Sigmoid colon (tissue), 7 donors: ENCODE data around the gene TRAF5. TPM values are rescaled to one million over a fixed set of nuclear protein-coding genes. Genes with fewer than 3 reads are reported as not detected.
A peak's percentile ranks its signal among the peaks of the same experiment; 100 is the strongest.
"Not testable (repeated sequence)": the region's sequence is repeated elsewhere in the genome, so short reads cannot be mapped to it uniquely, and the experiment has no call there.

Source experiments
- DNase-seq: peaks from one replicate; pipeline ENCODE4 v3.0.0-alpha.2; 2019
- H3K27ac ChIP-seq, 4 donors: fragments of 200-600 bp; sonication (generic); one replicate each; pipeline ENCODE4 v1.5.1; 2016 to 2019; ENCODE audit warnings: mild to moderate bottlenecking in 1 of 4
- H3K27me3 ChIP-seq, 3 donors: fragments of 200-600 bp; sonication (generic); one replicate each; pipeline ENCODE4 v1.5.1; 2019; ENCODE audit warnings: mild to moderate bottlenecking in 1 of 3
- H3K36me3 ChIP-seq, 4 donors: fragments of 200-600 bp; sonication (generic); one replicate each; pipeline ENCODE4 v1.5.1; 2016 to 2019
- H3K4me1 ChIP-seq, 4 donors: fragments of 200-600 bp; sonication (generic); one replicate each; pipeline ENCODE4 v1.5.1; 2017 to 2019
- H3K4me3 ChIP-seq, 4 donors: fragments of 200-600 bp; sonication (generic); one replicate each; pipeline ENCODE4 v1.5.1; 2017 to 2019; ENCODE audit warnings: mild to moderate bottlenecking in 2 of 4, moderate library complexity in 1 of 4
- H3K9me3 ChIP-seq, 4 donors: fragments of 200-600 bp in 3 of 4; sonication (generic) in 3 of 4; one replicate each; pipeline versions ENCODE4 v1.5.1 to v1.6.1; 2013 to 2019
- EP300 ChIP-seq, 4 donors: sonication (generic); formaldehyde crosslinking; IDR thresholded peaks; one replicate each; pipeline ENCODE4 v1.6.1; 2017; ENCODE audit warnings: antibody characterized with exemption in 4 of 4
- POLR2A ChIP-seq, 2 donors: fragments of 450-650 bp; IDR thresholded peaks; one replicate each; pipeline ENCODE4 v1.6.1; 2016; ENCODE audit warnings: antibody characterized with exemption in 2 of 2, mild to moderate bottlenecking in 2 of 2, moderate library complexity in 2 of 2
- POLR2AphosphoS5 ChIP-seq, 4 donors: sonication (generic); formaldehyde crosslinking; IDR thresholded peaks; one replicate each; pipeline ENCODE4 v1.6.1; 2017; ENCODE audit warnings: antibody characterized with exemption in 4 of 4
- WGBS, 2 donors: extraction: QIAGEN DNeasy Blood & Tissue Kit; methylation state at CpG; one replicate each; pipeline ENCODE4 v1.1.7; 2013; 5-methylcytosine and 5-hydroxymethylcytosine counted together
- intact Hi-C: fragments of 100-400 bp; cut with DNase I; formaldehyde crosslinking; loops from one replicate; pipeline ENCODE4 v1.15.1; 2023
- polyA plus RNA-seq, 3 donors: library from polyadenylated mRNA; stranded (reverse); fragments of 200-250 nt; gene quantifications; one replicate each; pipeline ENCODE4 v1.2.3, GENCODE V29; 2013
- total RNA-seq, 4 donors: library from RNA; depleted of rRNA; stranded (reverse); fragments of >200 nt; gene quantifications; one replicate each; pipeline ENCODE4 v1.1.0, GENCODE V29; 2016
- TF ChIP-seq, protein P1 (sequence below), 4 experiments: fragments of 450-650 bp in 3 of 4; fragments of 200-600 bp in 1 of 4; IDR thresholded peaks; one replicate each; pipeline ENCODE4 v1.5.1; 2016 to 2019; ENCODE audit warnings: antibody characterized with exemption in 4 of 4, mild to moderate bottlenecking in 3 of 4, moderate library complexity in 2 of 4
- donor health status: healthy with polysubstance abuse.
- donor health status: Bipolar disorder and iron deficiency.
- donor health status: healthy.

The TRAF5 gene
- total and polyA plus RNA-seq, 7 donors, result 2.4 to 55.9 (median 20.8) TPM

DNA sequence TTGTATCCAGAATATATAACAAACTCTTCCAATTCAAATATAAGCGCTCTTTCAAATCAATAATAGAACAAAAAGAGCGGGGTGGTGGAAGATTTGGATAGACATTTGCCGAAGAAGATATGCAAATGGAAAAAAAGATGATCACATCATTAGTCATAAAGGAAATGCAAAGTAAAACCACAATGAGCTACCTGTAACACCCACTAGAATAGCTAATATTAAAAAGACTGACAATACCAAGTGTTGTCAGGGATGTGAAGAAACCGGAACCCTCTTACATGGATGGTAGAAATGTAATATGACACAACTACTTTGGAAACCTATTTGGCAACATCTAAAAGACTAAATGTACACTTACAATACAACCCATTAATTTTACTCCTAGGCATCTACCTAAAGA, 5.7 kb upstream of the TRAF5 start:
- intact Hi-C loops, result loop anchor here (10.0 kb wide), 2 partner anchors 154 to 334 kb away; no protein-coding TSS in a partner anchor
- H3K4me1 ChIP-seq, result peaks cover 0 to 4% (median under 1%) of the 10 kb centered on the region in 4 donors
- DNase-seq, result no peak
- peaks cover 0 to 15% (median 0%) of the 10 kb centered on the region in 4 donors for H3K36me3 ChIP-seq
- no peak overlapping the region for H3K4me3 ChIP-seq
- TF ChIP-seq POLR2A (IDR thresholded peaks at IDR 0.05) (no peak), EP300 (IDR thresholded peaks at IDR 0.05) (no peak), POLR2AphosphoS5 (IDR thresholded peaks at IDR 0.05) (no peak)
- TF ChIP-seq, protein P1, sequence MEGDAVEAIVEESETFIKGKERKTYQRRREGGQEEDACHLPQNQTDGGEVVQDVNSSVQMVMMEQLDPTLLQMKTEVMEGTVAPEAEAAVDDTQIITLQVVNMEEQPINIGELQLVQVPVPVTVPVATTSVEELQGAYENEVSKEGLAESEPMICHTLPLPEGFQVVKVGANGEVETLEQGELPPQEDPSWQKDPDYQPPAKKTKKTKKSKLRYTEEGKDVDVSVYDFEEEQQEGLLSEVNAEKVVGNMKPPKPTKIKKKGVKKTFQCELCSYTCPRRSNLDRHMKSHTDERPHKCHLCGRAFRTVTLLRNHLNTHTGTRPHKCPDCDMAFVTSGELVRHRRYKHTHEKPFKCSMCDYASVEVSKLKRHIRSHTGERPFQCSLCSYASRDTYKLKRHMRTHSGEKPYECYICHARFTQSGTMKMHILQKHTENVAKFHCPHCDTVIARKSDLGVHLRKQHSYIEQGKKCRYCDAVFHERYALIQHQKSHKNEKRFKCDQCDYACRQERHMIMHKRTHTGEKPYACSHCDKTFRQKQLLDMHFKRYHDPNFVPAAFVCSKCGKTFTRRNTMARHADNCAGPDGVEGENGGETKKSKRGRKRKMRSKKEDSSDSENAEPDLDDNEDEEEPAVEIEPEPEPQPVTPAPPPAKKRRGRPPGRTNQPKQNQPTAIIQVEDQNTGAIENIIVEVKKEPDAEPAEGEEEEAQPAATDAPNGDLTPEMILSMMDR (IDR thresholded peaks at IDR 0.05), result no peak
- WGBS, 2 donors, result 82 to 84% methylated on average over 4 of the region's 4 CpGs
- H3K27me3 ChIP-seq, result no peaks in the 10 kb centered on the region
- no peak overlapping the region for H3K27ac ChIP-seq
- no peaks in the 10 kb centered on the region for H3K9me3 ChIP-seq

- H3K27ac ChIP-seq, H3K4me3 ChIP-seq, H3K4me1 ChIP-seq, H3K27me3 ChIP-seq, DNase-seq, H3K9me3 ChIP-seq, H3K36me3 ChIP-seq: not testable (repeated sequence)
- 92 to 94% methylated on average over 7 of the region's 7 CpGs for WGBS, 2 donors
- intact Hi-C loops, result loop anchor here (10.0 kb wide), 2 partner anchors 153 to 333 kb away; no protein-coding TSS in a partner anchor
Measured at GRCh38 chr1:211321646-211322045, 5.0 kb upstream of the TRAF5 start.

- no peak for DNase-seq
- WGBS, 2 donors, result 22 to 25% methylated on average over 9 of the region's 9 CpGs
- no peak overlapping the region for H3K4me3 ChIP-seq
- H3K9me3 ChIP-seq, result no peaks in the 10 kb centered on the region
- TF ChIP-seq POLR2AphosphoS5 (IDR thresholded peaks at IDR 0.05) (no peak), POLR2A (IDR thresholded peaks at IDR 0.05) (no peak), EP300 (IDR thresholded peaks at IDR 0.05) (no peak)
- TF ChIP-seq, protein P1 (IDR thresholded peaks at IDR 0.05), result peak; percentile 35 to 68 (median 64)
- H3K4me1 ChIP-seq, result peaks cover 0 to 18% (median 13%) of the 10 kb centered on the region in 4 donors
- no peak overlapping the region for H3K27ac ChIP-seq
- no peaks in the 10 kb centered on the region for H3K27me3 ChIP-seq
- H3K36me3 ChIP-seq, result no peaks in the 10 kb centered on the region
- intact Hi-C loops, result loop anchor here (10.0 kb wide), 2 partner anchors 151 to 331 kb away; no protein-coding TSS in a partner anchor
Measured at GRCh38 chr1:211323156-211324063, 3.2 kb upstream of the TRAF5 start.

DNA sequence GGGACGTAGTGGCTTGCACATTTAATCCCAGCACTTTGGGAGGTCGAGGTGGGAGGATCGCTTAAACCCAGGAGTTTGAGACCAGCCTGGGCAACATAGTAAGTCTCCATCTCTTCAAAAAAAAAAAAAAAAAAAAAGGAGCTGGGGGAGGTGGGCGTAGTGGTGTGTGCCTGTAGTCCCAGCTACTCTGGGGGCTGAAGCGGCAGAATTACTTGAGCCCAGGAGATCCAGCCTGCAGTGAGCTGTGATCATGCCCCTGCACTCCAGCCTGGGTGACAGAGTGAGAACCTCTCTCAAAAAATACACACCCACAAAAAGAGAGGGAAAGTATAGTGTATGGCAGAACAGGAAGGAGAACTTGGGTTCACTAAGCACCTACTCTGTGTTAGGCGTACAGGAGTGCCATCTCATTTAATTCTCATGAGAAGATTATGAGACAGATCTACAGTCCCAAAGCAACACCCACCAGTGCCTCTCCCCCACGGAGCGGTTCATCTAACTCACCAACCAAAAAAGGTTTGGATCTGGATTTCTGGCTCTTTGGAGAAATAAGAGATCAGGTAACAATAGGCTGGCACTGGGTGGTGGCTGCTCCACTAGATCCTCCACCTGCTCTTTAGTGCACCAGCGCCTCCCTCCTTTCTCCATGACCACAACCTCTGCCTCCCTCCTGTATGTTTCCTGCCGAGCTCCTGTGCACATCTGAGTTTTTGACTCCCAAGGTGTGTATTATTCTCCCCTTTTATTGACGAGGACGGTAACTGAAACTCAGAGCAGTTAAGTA, 1.4 kb upstream of the TRAF5 start:
- Histone ChIP-seq H3K4me3 (no peak overlapping the region), H3K9me3 (no peaks in the 10 kb centered on the region), H3K4me1 (peaks cover 0 to 36% (median 30%) of the 10 kb centered on the region in 4 donors), H3K36me3 (no peaks in the 10 kb centered on the region), H3K27ac (no peak overlapping the region), H3K27me3 (no peaks in the 10 kb centered on the region)
- TF ChIP-seq POLR2A (IDR thresholded peaks at IDR 0.05) (no peak), POLR2AphosphoS5 (IDR thresholded peaks at IDR 0.05) (no peak), EP300 (IDR thresholded peaks at IDR 0.05) (no peak)
- TF ChIP-seq, protein P1 (IDR thresholded peaks at IDR 0.05), result no peak
- DNase-seq, result no peak
- intact Hi-C loops, result loop anchor here (5.0 to 10.0 kb wide), 6 partner anchors 57 to 330 kb away; partner anchors contain the start of gene RCOR3
- WGBS, 2 donors, result 56 to 79% methylated on average over 12 of the region's 12 CpGs

- H3K27me3 ChIP-seq, result no peaks in the 10 kb centered on the region
- intact Hi-C loops, result loop anchor here (5.0 to 10.0 kb wide), 6 partner anchors 56 to 329 kb away; partner anchors contain the start of gene RCOR3
- H3K9me3 ChIP-seq, result no peaks in the 10 kb centered on the region
- peak overlapping the region; percentile 55 to 95 (median 94) for H3K4me3 ChIP-seq
- DNase-seq, result no peak
- H3K36me3 ChIP-seq, result no peaks in the 10 kb centered on the region
- 68 to 80% methylated on average over 8 of the region's 8 CpGs for WGBS, 2 donors
- H3K4me1 ChIP-seq, result peaks cover 0 to 45% (median 40%) of the 10 kb centered on the region in 4 donors
- no peak for TF ChIP-seq EP300 (IDR thresholded peaks at IDR 0.05)
- no peak for TF ChIP-seq POLR2A (IDR thresholded peaks at IDR 0.05)
- no peak for TF ChIP-seq POLR2AphosphoS5 (IDR thresholded peaks at IDR 0.05)
- TF ChIP-seq, protein P1 (IDR thresholded peaks at IDR 0.05), result no peak
- peak overlapping the region; percentile 86 to 94 (median 88) for H3K27ac ChIP-seq
Measured at GRCh38 chr1:211326140-211326527, 499 bp upstream of the TRAF5 start.
